Spleen (tissue), 11 donors: Measurements from ENCODE around the gene PALMD. TPM values are rescaled to one million over a fixed set of nuclear protein-coding genes. Genes with fewer than 3 reads are reported as not detected.

Experiments
- DNase-seq: peaks from one replicate; pipeline ENCODE4 v3.0.0-alpha.2; 2020
- H3K27ac ChIP-seq, 8 donors: fragments of 200-600 bp; sonication (generic) in 7 of 8; 1 replicate in 4 of 8; 2 replicates in 4 of 8; pipeline versions ENCODE4 v1.5.0 to v1.8.0; 2016 to 2021; ENCODE audit warnings: inconsistent platforms in 4 of 8, mild to moderate bottlenecking in 4 of 8, moderate library complexity in 1 of 8
- H3K27me3 ChIP-seq, 7 donors: fragments of 200-600 bp; sonication (generic) in 6 of 7; replicated peaks in 1 of 7; 1 replicate in 4 of 7; 2 replicates in 3 of 7; pipeline versions ENCODE4 v1.5.0 to v1.8.0; 2016 to 2021; ENCODE audit warnings: inconsistent platforms in 3 of 7, mild to moderate bottlenecking in 1 of 7
- H3K36me3 ChIP-seq, 6 donors: fragments of 200-600 bp; sonication (generic) in 5 of 6; 1 replicate in 4 of 6; 2 replicates in 2 of 6; pipeline versions ENCODE4 v1.5.0 to v1.8.0; 2016 to 2021; ENCODE audit warnings: inconsistent platforms in 2 of 6
- H3K4me1 ChIP-seq, 6 donors: fragments of 200-600 bp; sonication (generic) in 5 of 6; 1 replicate in 3 of 6; 2 replicates in 3 of 6; pipeline versions ENCODE4 v1.5.0 to v1.8.0; 2016 to 2021; ENCODE audit warnings: inconsistent platforms in 3 of 6
- H3K4me3 ChIP-seq, 8 donors: fragments of 200-600 bp; sonication (generic) in 7 of 8; 1 replicate in 4 of 8; 2 replicates in 4 of 8; pipeline versions ENCODE4 v1.5.0 to v1.8.0; 2016 to 2021; ENCODE audit warnings: inconsistent platforms in 4 of 8, mild to moderate bottlenecking in 4 of 8, moderate library complexity in 2 of 8
- H3K9me3 ChIP-seq, 8 donors: fragments of 200-600 bp; sonication (generic) in 7 of 8; 1 replicate in 4 of 8; 2 replicates in 4 of 8; pipeline versions ENCODE4 v1.5.0 to v1.8.0; 2016 to 2021; ENCODE audit warnings: inconsistent platforms in 4 of 8
- POLR2A ChIP-seq, 3 donors: fragments of 450-650 bp; IDR thresholded peaks; one replicate each; pipeline ENCODE4 v1.5.1; 2017; ENCODE audit warnings: antibody characterized with exemption in 3 of 3, mild to moderate bottlenecking in 1 of 3
- POLR2AphosphoS5 ChIP-seq, 3 donors: sonication (generic); formaldehyde crosslinking; IDR thresholded peaks; one replicate each; pipeline ENCODE4 v1.5.1; 2017; ENCODE audit warnings: antibody characterized with exemption in 3 of 3
- WGBS, 5 donors: extraction: QIAGEN DNeasy Blood & Tissue Kit in 3 of 5; methylation state at CpG; one replicate each; pipeline versions ENCODE4 v1.1.5 to v1.1.7; 2013 to 2018; 5-methylcytosine and 5-hydroxymethylcytosine counted together
- intact Hi-C: fragments of 100-400 bp; cut with DNase I; formaldehyde crosslinking; loops from one replicate; pipeline ENCODE4 v1.15.0; 2023; ENCODE audit warnings: low total_unique reads
- polyA plus RNA-seq, 3 donors: library from polyadenylated mRNA; stranded (reverse); fragments of 200-250 nt; gene quantifications; one replicate each; pipeline ENCODE4 v1.2.1, GENCODE V29; 2013
- total RNA-seq, 7 donors: library from RNA; depleted of rRNA in 3 of 7; stranded (reverse); fragments of >200 nt in 3 of 7; fragmentation: NEBNext Ultra II Directional in 4 of 7; extraction: Animal tissue kit (Norgen Biotek cat#: 25700) in 4 of 7; gene quantifications; one replicate each; pipeline versions ENCODE4 v1.1.0 to v1.2.1, GENCODE V29; 2016 to 2021
- TF ChIP-seq, protein P1 (sequence below), 11 experiments: fragments of 200-600 bp in 7 of 11; fragments of 450-650 bp in 4 of 11; sonication (generic) in 4 of 11; IDR thresholded peaks in 8 of 11; conservative IDR thresholded peaks in 3 of 11; 1 replicate in 7 of 11; 2 replicates in 4 of 11; pipeline versions ENCODE4 v1.4.0 to v1.8.0; 2016 to 2021; ENCODE audit warnings: antibody characterized with exemption in 11 of 11, inconsistent platforms in 4 of 11, mild to moderate bottlenecking in 1 of 11
- donor health status: healthy with polysubstance abuse.
- donor health status: DM: no; HTN: no; CAD: no; lungs with moderate emphysema.
- donor health status: DM: no; HTN: no; CAD: no.
- donor health status: Bipolar disorder and iron deficiency.
- donor health status: healthy.
- donor health status: DM: no; HTN: no; CAD: no.
- donor health status: DM: yes; HTN: yes; CAD: no.

Gene PALMD
- total and polyA plus RNA-seq, 10 donors: 2.9 to 16.8 (median 7.7) TPM

DNA sequence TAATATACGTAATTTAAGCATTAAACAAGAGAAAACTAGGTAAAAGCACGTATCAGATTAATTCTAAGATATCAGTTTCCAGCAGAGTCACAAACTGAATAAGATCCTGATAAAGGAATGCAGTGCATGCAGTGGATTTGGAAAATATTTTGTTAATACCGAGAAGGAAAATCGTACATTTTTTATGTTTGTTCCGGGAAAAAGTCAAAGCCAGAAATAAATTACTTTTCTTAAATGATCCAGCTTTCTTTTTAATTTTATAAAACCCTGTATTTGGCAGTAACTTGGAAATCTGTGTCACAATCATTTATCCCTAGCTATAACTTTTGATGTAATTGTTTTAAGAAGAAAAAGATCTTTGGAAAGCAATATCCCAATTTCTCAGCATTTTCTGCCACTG lies 955 bp downstream of the PALMD start:
- Histone ChIP-seq H3K4me1 (peaks cover 0 to 10% (median 3%) of the 10 kb centered on the region in 6 donors), H3K9me3 (no peaks in the 10 kb centered on the region), H3K36me3 (no peaks in the 10 kb centered on the region), H3K27me3 (peaks cover 0 to 29% (median 0%) of the 10 kb centered on the region in 7 donors), H3K27ac (peak overlapping the region in 2 of 8 donors; percentile 9 to 27), H3K4me3 (no peak overlapping the region)
- WGBS, 5 donors: 76 to 82% (median 82%) methylated on average over 5 of the region's 5 CpGs
- intact Hi-C loops: no loop called here
- DNase-seq: no peak
- no peak for TF ChIP-seq POLR2AphosphoS5 (IDR thresholded peaks at IDR 0.05)
- TF ChIP-seq, protein P1, sequence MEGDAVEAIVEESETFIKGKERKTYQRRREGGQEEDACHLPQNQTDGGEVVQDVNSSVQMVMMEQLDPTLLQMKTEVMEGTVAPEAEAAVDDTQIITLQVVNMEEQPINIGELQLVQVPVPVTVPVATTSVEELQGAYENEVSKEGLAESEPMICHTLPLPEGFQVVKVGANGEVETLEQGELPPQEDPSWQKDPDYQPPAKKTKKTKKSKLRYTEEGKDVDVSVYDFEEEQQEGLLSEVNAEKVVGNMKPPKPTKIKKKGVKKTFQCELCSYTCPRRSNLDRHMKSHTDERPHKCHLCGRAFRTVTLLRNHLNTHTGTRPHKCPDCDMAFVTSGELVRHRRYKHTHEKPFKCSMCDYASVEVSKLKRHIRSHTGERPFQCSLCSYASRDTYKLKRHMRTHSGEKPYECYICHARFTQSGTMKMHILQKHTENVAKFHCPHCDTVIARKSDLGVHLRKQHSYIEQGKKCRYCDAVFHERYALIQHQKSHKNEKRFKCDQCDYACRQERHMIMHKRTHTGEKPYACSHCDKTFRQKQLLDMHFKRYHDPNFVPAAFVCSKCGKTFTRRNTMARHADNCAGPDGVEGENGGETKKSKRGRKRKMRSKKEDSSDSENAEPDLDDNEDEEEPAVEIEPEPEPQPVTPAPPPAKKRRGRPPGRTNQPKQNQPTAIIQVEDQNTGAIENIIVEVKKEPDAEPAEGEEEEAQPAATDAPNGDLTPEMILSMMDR (IDR thresholded peaks at IDR 0.05 in 8 of 11, conservative IDR thresholded peaks at IDR 0.05 in 3 of 11): no peak
- TF ChIP-seq POLR2A (IDR thresholded peaks at IDR 0.05): no peak

GRCh38 chr1:99647490-99647889 lies 1.6 kb downstream of the PALMD start:
- no peaks in the 10 kb centered on the region for H3K9me3 ChIP-seq
- 74 to 84% (median 79%) methylated on average over 4 of the region's 4 CpGs for WGBS, 5 donors
- intact Hi-C loops: no loop called here
- DNase-seq: no peak
- H3K4me1 ChIP-seq: peaks cover 0 to 10% (median 3%) of the 10 kb centered on the region in 6 donors
- H3K4me3 ChIP-seq: no peak overlapping the region
- H3K27ac ChIP-seq: peak overlapping the region in 2 of 8 donors; percentile 9 to 27
- H3K27me3 ChIP-seq: peaks cover 0 to 29% (median 0%) of the 10 kb centered on the region in 7 donors
- no peaks in the 10 kb centered on the region for H3K36me3 ChIP-seq
- TF ChIP-seq, protein P1 (IDR thresholded peaks at IDR 0.05 in 8 of 11, conservative IDR thresholded peaks at IDR 0.05 in 3 of 11): no peak
- TF ChIP-seq POLR2A (IDR thresholded peaks at IDR 0.05) (no peak), POLR2AphosphoS5 (IDR thresholded peaks at IDR 0.05) (no peak)

DNA sequence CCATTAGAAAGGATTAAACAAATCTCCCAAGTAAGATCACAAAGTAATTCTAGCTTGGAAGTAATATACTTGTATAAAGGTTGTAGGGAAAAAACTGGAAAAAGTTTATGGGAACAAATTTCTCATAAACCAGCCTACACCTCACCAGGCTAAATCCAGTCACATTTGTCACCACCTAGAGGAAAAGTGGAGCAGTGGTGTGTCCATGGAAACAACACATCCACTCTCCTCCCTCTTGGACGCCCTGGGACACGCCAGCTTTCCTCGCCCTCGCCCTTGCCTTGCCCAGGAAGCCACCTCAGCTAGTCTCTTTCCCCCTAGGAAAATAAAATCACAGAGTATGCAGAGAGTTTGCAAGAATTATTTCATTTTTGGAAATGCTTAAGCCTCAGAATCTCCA lies 2.2 kb downstream of the PALMD start:
- peaks cover 0 to 10% (median 3%) of the 10 kb centered on the region in 6 donors for H3K4me1 ChIP-seq
- no peak for DNase-seq
- TF ChIP-seq POLR2AphosphoS5 (IDR thresholded peaks at IDR 0.05): no peak
- no peak for TF ChIP-seq POLR2A (IDR thresholded peaks at IDR 0.05)
- TF ChIP-seq, protein P1 (IDR thresholded peaks at IDR 0.05 in 8 of 11, conservative IDR thresholded peaks at IDR 0.05 in 3 of 11): no peak
- no peaks in the 10 kb centered on the region for H3K9me3 ChIP-seq
- 71 to 90% (median 76%) methylated on average over 4 of the region's 4 CpGs for WGBS, 5 donors
- H3K27ac ChIP-seq: peak overlapping the region in 2 of 8 donors; percentile 9 to 27
- H3K36me3 ChIP-seq: no peaks in the 10 kb centered on the region
- H3K27me3 ChIP-seq: peaks cover 0 to 29% (median 0%) of the 10 kb centered on the region in 7 donors
- intact Hi-C loops: no loop called here
- no peak overlapping the region for H3K4me3 ChIP-seq

DNA sequence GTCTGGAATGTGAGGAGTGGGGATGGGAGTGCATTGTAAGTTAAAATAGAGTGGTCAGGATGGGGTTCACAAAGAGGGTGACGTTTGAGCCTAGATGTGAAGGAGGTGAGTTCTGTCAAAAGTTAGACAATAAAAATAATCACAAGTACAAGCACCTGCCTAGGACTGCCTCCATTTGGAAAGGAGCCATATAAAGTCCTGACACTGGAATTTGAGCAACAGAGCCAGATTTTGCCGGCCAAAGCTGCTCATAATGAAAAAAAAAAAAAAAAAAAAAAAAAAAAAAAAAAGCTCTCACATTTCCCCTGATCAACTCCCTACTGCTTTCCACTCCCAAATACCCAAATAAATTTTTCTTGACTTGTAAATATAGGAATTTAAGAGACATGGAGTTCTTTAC lies 4.1 kb downstream of the PALMD start:
- no peaks in the 10 kb centered on the region for H3K36me3 ChIP-seq
- H3K27me3 ChIP-seq: peaks cover 0 to 29% (median 0%) of the 10 kb centered on the region in 7 donors
- H3K9me3 ChIP-seq: no peaks in the 10 kb centered on the region
- H3K4me3 ChIP-seq: no peak overlapping the region
- H3K4me1 ChIP-seq: peaks cover 0 to 9% (median 3%) of the 10 kb centered on the region in 6 donors
- 71 to 88% (median 86%) methylated on average over 2 of the region's 2 CpGs for WGBS, 5 donors
- DNase-seq: no peak
- intact Hi-C loops: no loop called here
- no peak for TF ChIP-seq POLR2A (IDR thresholded peaks at IDR 0.05)
- TF ChIP-seq, protein P1 (IDR thresholded peaks at IDR 0.05 in 8 of 11, conservative IDR thresholded peaks at IDR 0.05 in 3 of 11): no peak
- TF ChIP-seq POLR2AphosphoS5 (IDR thresholded peaks at IDR 0.05): no peak
- H3K27ac ChIP-seq: no peak overlapping the region
